ENCODE results near the gene FAM43B. TPM values are rescaled to one million over a fixed set of nuclear protein-coding genes. Genes with fewer than 3 reads are reported as not detected.

The FAM43B gene
- total and polyA plus RNA-seq, 2 donors (not counting 1 experiment from before 2014, with no cell fraction given) = not detected

GRCh38 chr1:20569523-20570098, 17.2 kb downstream of the FAM43B start:
- no peaks in the 10 kb centered on the region for H3K4me1 ChIP-seq (ENCODE audit: control insufficient read depth in 2 of 2, insufficient read depth in 2 of 2, low read length in 2 of 2)
- H3K4me2 ChIP-seq (replicated peaks; ENCODE audit: low read depth, low read length, poor library complexity, severe bottlenecking) = no peak overlapping the region
- H3K9ac ChIP-seq (ENCODE audit: low read length) = no peak overlapping the region
- H3K4me1 Mint-ChIP-seq = no peaks in the 10 kb centered on the region
- intact Hi-C loops (cut with micrococcal nuclease) = no loop called here
- peaks cover 52% of the 10 kb centered on the region for H3K27me3 Mint-ChIP-seq
- ATAC-seq (ENCODE audit: low read depth) (no peak), DNase-seq (no peak)
- no peaks in the 10 kb centered on the region for H3K79me2 ChIP-seq (ENCODE audit: control insufficient read depth, insufficient read depth, low read length)
- no peak overlapping the region for H3K27ac ChIP-seq (ENCODE audit: low read length in 2 of 2)
- no peak overlapping the region for H3K4me3 ChIP-seq (ENCODE audit: control extremely low read depth in 1 of 5, extremely low read depth in 1 of 5, insufficient read depth in 1 of 5, low read depth in 2 of 5, low read length in 4 of 5)
- H2AFZ ChIP-seq (ENCODE audit: insufficient read depth, low read depth, low read length, poor library complexity, severe bottlenecking) = no peak overlapping the region
- H3K27ac Mint-ChIP-seq = no peak overlapping the region
- peaks cover 0 to 22% (median 10%) of the 10 kb centered on the region in 4 experiments for H3K27me3 ChIP-seq (replicated peaks in 1 of 4; ENCODE audit: control extremely low read depth in 1 of 4, control insufficient read depth in 3 of 4, insufficient read depth in 4 of 4, low read length in 3 of 4)
- no peaks in the 10 kb centered on the region for H4K20me1 ChIP-seq (ENCODE audit: control insufficient read depth, insufficient read depth, low read length, poor library complexity, severe bottlenecking)
- no peak overlapping the region for H3K4me3 Mint-ChIP-seq
- 100% methylated on average over 2 of the region's 4 CpGs for WGBS (ENCODE audit: insufficient coverage)
- no peaks in the 10 kb centered on the region for H3K9me3 Mint-ChIP-seq (ENCODE audit: insufficient read depth)
- ChIA-PET CTCF (no interaction called here), POLR2A (no interaction called here)
- H3K36me3 ChIP-seq (replicated peaks in 1 of 2; ENCODE audit: control extremely low read depth in 1 of 2, control insufficient read depth in 1 of 2, extremely low read depth in 1 of 2, insufficient read depth in 2 of 2, low read length in 1 of 2) = no peaks in the 10 kb centered on the region
- peaks cover 0 to 7% (median 0%) of the 10 kb centered on the region in 3 donors for H3K9me3 ChIP-seq (ENCODE audit: control extremely low read depth in 1 of 3, control insufficient read depth in 2 of 3, insufficient read depth in 1 of 3, low read length in 2 of 3)
- TF ChIP-seq EZH2 (IDR thresholded peaks at IDR 0.05; ENCODE audit: borderline replicate concordance, insufficient read depth, low read depth, low read length, poor library complexity, severe bottlenecking) (no peak), CTCF (IDR thresholded peaks at IDR 0.05) (no peak)

GRCh38 chr1:20571427-20571826, 19.1 kb downstream of the FAM43B start:
- no peak overlapping the region for H3K27ac Mint-ChIP-seq

More at GRCh38 chr1:20571427-20571826, 19.1 kb downstream of the FAM43B start:
- H3K9me3 Mint-ChIP-seq (ENCODE audit: insufficient read depth) = no peaks in the 10 kb centered on the region
- no peaks in the 10 kb centered on the region for H3K4me1 ChIP-seq (ENCODE audit: control insufficient read depth in 2 of 2, insufficient read depth in 2 of 2, low read length in 2 of 2)
- no peak overlapping the region for H2AFZ ChIP-seq (ENCODE audit: insufficient read depth, low read depth, low read length, poor library complexity, severe bottlenecking)
- CTCF ChIA-PET = interaction anchor here (0.5 kb wide), 1 partner anchor 359 kb away, joined by 5 read pairs; no protein-coding TSS in a partner anchor
- no peaks in the 10 kb centered on the region for H3K36me3 ChIP-seq (replicated peaks in 1 of 2; ENCODE audit: control extremely low read depth in 1 of 2, control insufficient read depth in 1 of 2, extremely low read depth in 1 of 2, insufficient read depth in 2 of 2, low read length in 1 of 2)
- 90% methylated on average over 2 of the region's 5 CpGs for WGBS (ENCODE audit: insufficient coverage)
- no peak overlapping the region for H3K27ac ChIP-seq (ENCODE audit: low read length in 2 of 2)
- DNase-seq (no peak), ATAC-seq (ENCODE audit: low read depth) (no peak)
- no peak overlapping the region for H3K9ac ChIP-seq (ENCODE audit: low read length)
- peaks cover 56% of the 10 kb centered on the region for H3K27me3 Mint-ChIP-seq
- H3K79me2 ChIP-seq (ENCODE audit: control insufficient read depth, insufficient read depth, low read length) = no peaks in the 10 kb centered on the region
- H3K4me1 Mint-ChIP-seq = no peaks in the 10 kb centered on the region
- TF ChIP-seq EZH2 (IDR thresholded peaks at IDR 0.05; ENCODE audit: borderline replicate concordance, insufficient read depth, low read depth, low read length, poor library complexity, severe bottlenecking) (no peak), CTCF (IDR thresholded peaks at IDR 0.05) (no peak)
- POLR2A ChIA-PET = no interaction called here
- peaks cover 0 to 11% (median 0%) of the 10 kb centered on the region in 3 donors for H3K9me3 ChIP-seq (ENCODE audit: control extremely low read depth in 1 of 3, control insufficient read depth in 2 of 3, insufficient read depth in 1 of 3, low read length in 2 of 3)
- no peak overlapping the region for H3K4me3 Mint-ChIP-seq
- intact Hi-C loops (cut with micrococcal nuclease) = no loop called here
- no peak overlapping the region for H3K4me3 ChIP-seq (ENCODE audit: control extremely low read depth in 1 of 5, extremely low read depth in 1 of 5, insufficient read depth in 1 of 5, low read depth in 2 of 5, low read length in 4 of 5)
- H4K20me1 ChIP-seq (ENCODE audit: control insufficient read depth, insufficient read depth, low read length, poor library complexity, severe bottlenecking) = no peaks in the 10 kb centered on the region
- no peak overlapping the region for H3K4me2 ChIP-seq (replicated peaks; ENCODE audit: low read depth, low read length, poor library complexity, severe bottlenecking)
- peaks cover 0 to 30% (median 12%) of the 10 kb centered on the region in 4 experiments for H3K27me3 ChIP-seq (replicated peaks in 1 of 4; ENCODE audit: control extremely low read depth in 1 of 4, control insufficient read depth in 3 of 4, insufficient read depth in 4 of 4, low read length in 3 of 4)

All from B cell (primary cell).